Upper lobe of left lung (tissue), 6 donors: Measurements from ENCODE around the gene LOXL1. TPM values are rescaled to one million over a fixed set of nuclear protein-coding genes. Genes with fewer than 3 reads are reported as not detected.

ENCODE experiments used
- ATAC-seq, 2 donors: fragments of 200-7000 bp; cut with Tn5 transposase; one replicate each; pipeline ENCODE4 v1.9.1; 2022; ENCODE audit warnings: mild to moderate bottlenecking in 2 of 2, moderate library complexity in 2 of 2; ENCODE audit not compliant: low FRiP score in 2 of 2
- DNase-seq, 2 donors: peaks; one replicate each; pipeline ENCODE4 v3.0.0-alpha.2; 2019 to 2020
- H3K27ac ChIP-seq, 4 donors: fragments of 200-600 bp; sonication (generic); one replicate each; pipeline ENCODE4 v1.5.1; 2016 to 2019
- H3K27me3 ChIP-seq, 4 donors: fragments of 200-600 bp; sonication (generic); one replicate each; pipeline ENCODE4 v1.5.1; 2017 to 2019
- H3K36me3 ChIP-seq, 4 donors: fragments of 200-600 bp; sonication (generic); one replicate each; pipeline ENCODE4 v1.5.1; 2016 to 2019
- H3K4me1 ChIP-seq, 4 donors: fragments of 200-600 bp; sonication (generic); one replicate each; pipeline ENCODE4 v1.5.1; 2018 to 2019
- H3K4me3 ChIP-seq, 4 donors: fragments of 200-600 bp; sonication (generic); one replicate each; pipeline ENCODE4 v1.5.1; 2017 to 2019; ENCODE audit warnings: mild to moderate bottlenecking in 2 of 4, moderate library complexity in 1 of 4
- H3K9me3 ChIP-seq, 4 donors: fragments of 200-600 bp; sonication (generic); one replicate each; pipeline ENCODE4 v1.5.1; 2018 to 2019
- EP300 ChIP-seq, 4 donors: sonication (generic); formaldehyde crosslinking; IDR thresholded peaks; one replicate each; pipeline ENCODE4 v1.5.1; 2017; ENCODE audit warnings: antibody characterized with exemption in 4 of 4, control low read depth in 2 of 4
- POLR2A ChIP-seq, 4 donors: fragments of 450-650 bp; IDR thresholded peaks; one replicate each; pipeline ENCODE4 v1.5.1; 2016 to 2017; ENCODE audit warnings: antibody characterized with exemption in 4 of 4, mild to moderate bottlenecking in 2 of 4
- POLR2AphosphoS5 ChIP-seq, 2 donors: sonication (generic); formaldehyde crosslinking; IDR thresholded peaks; one replicate each; pipeline ENCODE4 v1.5.1; 2017; ENCODE audit warnings: antibody characterized with exemption in 2 of 2
- WGBS, 2 donors: methylation state at CpG; one replicate each; pipeline ENCODE4 v1.1.5; 2017 to 2018; 5-methylcytosine and 5-hydroxymethylcytosine counted together
- total RNA-seq, 6 donors: library from RNA; depleted of rRNA in 4 of 6; stranded (reverse); fragments of >200 nt in 4 of 6; gene quantifications; one replicate each; pipeline versions ENCODE4 v1.1.0 to v1.2.1, GENCODE V29; 2016 to 2021
- TF ChIP-seq, protein P1 (sequence below), 6 experiments: fragments of 450-650 bp in 4 of 6; fragments of 200-600 bp in 2 of 6; sonication (generic) in 2 of 6; IDR thresholded peaks; one replicate each; pipeline ENCODE4 v1.5.1; 2016 to 2019; ENCODE audit warnings: antibody characterized with exemption in 6 of 6
- donor health status: DM: no; HTN: no; CAD: no; lungs with moderate emphysema.
- donor health status: DM: no; HTN: yes; CAD: no; lungs with severe emphysema.

Gene LOXL1
- total RNA-seq, 6 donors from 2014 or later, result 6.0 to 25.9 (median 8.0) TPM

DNA sequence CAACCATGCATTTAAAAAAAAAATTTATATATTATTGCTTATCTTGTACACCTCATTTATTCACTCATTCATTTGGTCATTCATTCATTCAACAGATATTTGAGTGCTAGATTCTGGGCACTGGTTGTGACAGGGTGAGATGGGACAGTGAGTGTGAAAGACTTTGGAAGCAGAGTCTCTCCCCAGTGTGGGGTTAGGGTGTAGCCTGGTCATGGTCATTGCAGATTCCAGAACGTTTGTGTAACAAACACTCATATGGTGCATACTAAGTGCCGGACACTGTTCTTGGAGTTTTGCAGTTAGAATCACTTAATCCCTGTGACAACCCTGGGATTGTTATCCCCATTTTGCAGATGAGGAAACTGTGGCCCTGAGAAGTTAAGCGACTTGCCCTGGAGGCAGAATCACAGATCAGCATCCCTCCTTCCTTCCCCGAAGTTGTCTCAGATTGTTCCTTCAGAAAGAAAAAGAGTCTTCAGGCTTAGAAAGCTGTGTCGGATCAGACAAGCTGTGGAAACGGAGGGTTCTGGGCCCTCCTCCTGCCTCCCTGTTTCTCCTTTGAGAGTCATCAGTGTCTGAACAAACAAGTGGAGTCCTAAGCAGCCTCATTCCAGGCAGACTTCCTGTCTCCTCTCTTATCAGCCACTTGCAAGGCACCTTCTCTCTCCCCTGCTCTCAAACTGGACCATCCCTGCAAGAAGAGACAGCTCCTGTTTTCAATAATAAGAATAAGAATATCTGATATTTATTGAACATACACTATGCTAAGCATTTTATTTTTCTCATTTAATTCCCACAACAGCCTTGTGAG lies 6.3 kb downstream of the LOXL1 start:
- 58 to 70% methylated on average over 6 of the region's 6 CpGs for WGBS, 2 donors
- Histone ChIP-seq H3K27ac (no peak overlapping the region), H3K27me3 (peaks cover 0 to 2% (median 0%) of the 10 kb centered on the region in 4 donors), H3K4me3 (no peak overlapping the region), H3K36me3 (no peaks in the 10 kb centered on the region), H3K4me1 (peaks cover 7 to 32% (median 28%) of the 10 kb centered on the region in 4 donors), H3K9me3 (no peaks in the 10 kb centered on the region)
- TF ChIP-seq, protein P1, sequence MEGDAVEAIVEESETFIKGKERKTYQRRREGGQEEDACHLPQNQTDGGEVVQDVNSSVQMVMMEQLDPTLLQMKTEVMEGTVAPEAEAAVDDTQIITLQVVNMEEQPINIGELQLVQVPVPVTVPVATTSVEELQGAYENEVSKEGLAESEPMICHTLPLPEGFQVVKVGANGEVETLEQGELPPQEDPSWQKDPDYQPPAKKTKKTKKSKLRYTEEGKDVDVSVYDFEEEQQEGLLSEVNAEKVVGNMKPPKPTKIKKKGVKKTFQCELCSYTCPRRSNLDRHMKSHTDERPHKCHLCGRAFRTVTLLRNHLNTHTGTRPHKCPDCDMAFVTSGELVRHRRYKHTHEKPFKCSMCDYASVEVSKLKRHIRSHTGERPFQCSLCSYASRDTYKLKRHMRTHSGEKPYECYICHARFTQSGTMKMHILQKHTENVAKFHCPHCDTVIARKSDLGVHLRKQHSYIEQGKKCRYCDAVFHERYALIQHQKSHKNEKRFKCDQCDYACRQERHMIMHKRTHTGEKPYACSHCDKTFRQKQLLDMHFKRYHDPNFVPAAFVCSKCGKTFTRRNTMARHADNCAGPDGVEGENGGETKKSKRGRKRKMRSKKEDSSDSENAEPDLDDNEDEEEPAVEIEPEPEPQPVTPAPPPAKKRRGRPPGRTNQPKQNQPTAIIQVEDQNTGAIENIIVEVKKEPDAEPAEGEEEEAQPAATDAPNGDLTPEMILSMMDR (IDR thresholded peaks at IDR 0.05), result no peak
- TF ChIP-seq EP300 (IDR thresholded peaks at IDR 0.05), result no peak
- TF ChIP-seq POLR2A (IDR thresholded peaks at IDR 0.05), result no peak
- no peak for TF ChIP-seq POLR2AphosphoS5 (IDR thresholded peaks at IDR 0.05)
- ATAC-seq (peak in 1 of 2 donors; percentile 20), DNase-seq (no peak)

DNA sequence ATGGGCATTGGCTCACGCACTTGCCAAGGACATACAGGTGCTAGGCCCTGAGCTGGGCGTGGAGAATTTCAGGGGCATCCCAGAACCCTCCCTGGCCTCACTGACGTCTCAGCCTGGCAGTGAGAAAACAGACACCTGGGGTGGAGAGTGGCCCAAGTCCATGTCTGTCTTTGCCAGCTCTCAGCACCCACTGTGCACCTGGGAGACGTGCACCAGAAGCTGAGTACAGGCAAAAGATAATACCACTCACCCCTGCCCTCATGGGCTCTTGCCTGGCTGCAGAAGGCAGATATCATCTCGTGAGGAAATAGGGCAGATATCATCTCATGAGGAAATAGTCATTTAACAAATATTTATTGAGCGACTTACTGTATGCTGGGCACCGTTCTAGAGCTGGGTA lies 8.0 kb downstream of the LOXL1 start:
- ATAC-seq (no peak), DNase-seq (no peak)
- peaks cover 0 to 24% (median 20%) of the 10 kb centered on the region in 4 donors for H3K4me1 ChIP-seq
- 69 to 72% methylated on average over 6 to 7 of the region's 7 CpGs for WGBS, 2 donors
- no peak for TF ChIP-seq EP300 (IDR thresholded peaks at IDR 0.05)
- TF ChIP-seq POLR2AphosphoS5 (IDR thresholded peaks at IDR 0.05), result no peak
- TF ChIP-seq, protein P1 (IDR thresholded peaks at IDR 0.05), result no peak
- TF ChIP-seq POLR2A (IDR thresholded peaks at IDR 0.05), result no peak
- no peaks in the 10 kb centered on the region for H3K9me3 ChIP-seq
- no peaks in the 10 kb centered on the region for H3K36me3 ChIP-seq
- no peak overlapping the region for H3K27ac ChIP-seq
- H3K27me3 ChIP-seq, result no peaks in the 10 kb centered on the region
- no peak overlapping the region for H3K4me3 ChIP-seq

DNA sequence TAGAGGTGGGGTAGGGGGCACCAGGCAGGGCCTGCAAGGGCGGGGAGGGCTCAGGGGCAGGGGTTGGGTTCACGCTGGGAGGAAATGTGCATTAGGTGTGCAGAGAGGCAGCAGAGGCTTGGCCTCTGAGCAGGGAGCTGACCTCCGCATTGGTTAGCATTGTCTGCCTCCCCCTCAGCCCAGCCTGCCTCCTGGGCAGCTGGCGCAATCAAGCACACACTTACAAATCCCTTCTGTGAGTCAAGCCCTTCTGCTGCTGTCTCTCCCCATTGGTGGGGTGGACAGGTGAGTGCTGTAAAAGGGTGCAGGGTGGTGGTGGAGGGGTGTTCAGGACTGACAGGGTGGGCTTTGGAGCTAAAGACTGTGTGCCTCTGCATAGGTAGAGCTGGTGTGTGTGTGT lies 9.3 kb downstream of the LOXL1 start:
- Histone ChIP-seq H3K4me1 (peaks cover 0 to 24% (median 20%) of the 10 kb centered on the region in 4 donors), H3K4me3 (no peak overlapping the region), H3K27ac (no peak overlapping the region), H3K9me3 (no peaks in the 10 kb centered on the region), H3K36me3 (no peaks in the 10 kb centered on the region), H3K27me3 (no peaks in the 10 kb centered on the region)
- no peak for TF ChIP-seq POLR2A (IDR thresholded peaks at IDR 0.05)
- TF ChIP-seq, protein P1 (IDR thresholded peaks at IDR 0.05), result no peak
- no peak for TF ChIP-seq EP300 (IDR thresholded peaks at IDR 0.05)
- no peak for TF ChIP-seq POLR2AphosphoS5 (IDR thresholded peaks at IDR 0.05)
- 89 to 95% methylated on average over 4 of the region's 4 CpGs for WGBS, 2 donors
- ATAC-seq (no peak), DNase-seq (no peak)

DNA sequence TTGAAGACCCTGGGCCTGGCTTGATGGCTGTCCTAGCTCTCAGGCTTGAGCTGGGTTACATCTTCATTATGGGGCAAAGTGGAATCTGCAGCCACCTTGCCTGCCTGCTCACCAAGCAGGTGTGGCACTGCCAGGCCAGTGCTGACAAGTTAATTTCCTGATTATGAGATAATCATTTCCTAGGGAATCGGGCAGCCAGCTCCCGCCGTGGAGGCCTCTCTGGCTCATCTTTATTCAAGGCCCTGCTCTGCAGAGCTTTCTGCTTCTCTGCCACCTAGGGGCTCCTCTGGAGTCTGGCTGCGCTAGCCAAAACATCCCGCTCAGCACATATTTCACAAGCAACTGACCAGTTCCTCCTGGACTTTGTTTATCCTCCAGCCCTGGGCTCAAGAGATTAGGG lies 9.9 kb downstream of the LOXL1 start:
- Histone ChIP-seq H3K9me3 (no peaks in the 10 kb centered on the region), H3K4me3 (no peak overlapping the region), H3K36me3 (no peaks in the 10 kb centered on the region), H3K27ac (no peak overlapping the region), H3K27me3 (no peaks in the 10 kb centered on the region), H3K4me1 (peaks cover 5 to 27% (median 20%) of the 10 kb centered on the region in 4 donors)
- no peak for ATAC-seq
- DNase-seq, result no peak
- no peak for TF ChIP-seq POLR2AphosphoS5 (IDR thresholded peaks at IDR 0.05)
- WGBS, 2 donors, result 35 to 55% methylated on average over 4 to 5 of the region's 5 CpGs

DNA sequence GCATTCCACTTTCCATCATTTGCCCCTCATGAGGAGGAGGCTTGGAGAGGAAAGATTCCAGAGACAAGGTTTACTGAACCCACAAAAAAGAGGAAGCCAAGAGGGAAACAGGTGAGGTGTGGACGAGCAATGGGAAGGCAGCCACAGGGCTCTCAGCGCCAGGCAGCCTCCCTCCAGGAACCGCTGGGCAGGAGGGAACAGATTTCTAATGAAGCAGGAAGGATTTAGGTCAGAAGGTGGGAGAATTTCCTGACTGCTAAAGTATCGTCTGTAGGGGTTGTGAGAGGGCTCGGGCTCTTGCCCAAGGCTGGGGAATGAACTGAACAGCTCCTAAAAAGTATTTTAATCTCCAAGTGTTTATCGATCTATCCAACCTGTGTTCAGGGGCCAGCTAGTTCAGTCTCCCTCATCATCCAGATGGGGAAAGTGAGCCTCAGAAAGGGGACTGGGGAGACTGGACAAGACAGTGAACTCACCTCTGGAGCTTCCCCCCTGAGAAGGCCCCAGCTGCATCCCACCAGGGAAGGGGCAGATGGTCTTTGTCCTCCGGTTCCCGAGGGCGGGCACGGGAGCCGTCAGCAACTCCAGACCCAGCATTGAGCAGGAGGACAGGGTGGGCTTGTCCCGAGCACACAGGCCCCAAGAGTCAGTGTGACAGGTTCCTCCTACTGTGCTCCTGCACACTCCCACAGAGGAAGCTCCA lies 10.5 kb downstream of the LOXL1 start:
- Histone ChIP-seq H3K4me3 (no peak overlapping the region), H3K27ac (no peak overlapping the region), H3K27me3 (no peaks in the 10 kb centered on the region), H3K36me3 (no peaks in the 10 kb centered on the region), H3K4me1 (peaks cover 5 to 27% (median 20%) of the 10 kb centered on the region in 4 donors), H3K9me3 (no peaks in the 10 kb centered on the region)
- TF ChIP-seq EP300 (IDR thresholded peaks at IDR 0.05) (no peak), POLR2A (IDR thresholded peaks at IDR 0.05) (no peak), POLR2AphosphoS5 (IDR thresholded peaks at IDR 0.05) (no peak)
- TF ChIP-seq, protein P1 (IDR thresholded peaks at IDR 0.05), result no peak
- no peak for ATAC-seq
- 46 to 50% methylated on average over 7 to 12 of the region's 12 CpGs for WGBS, 2 donors
- no peak for DNase-seq
